HG02798 (cell line): ENCODE results near the gene CAMK1D.

Experiments
- ATAC-seq: cut with Tn5 transposase; IDR thresholded peaks from one replicate; pipeline ENCODE4 v1.9.1; 2021; ENCODE audit warnings: mild to moderate bottlenecking; ENCODE audit not compliant: unreplicated experiment, poor library complexity

Gene CAMK1D

DNA sequence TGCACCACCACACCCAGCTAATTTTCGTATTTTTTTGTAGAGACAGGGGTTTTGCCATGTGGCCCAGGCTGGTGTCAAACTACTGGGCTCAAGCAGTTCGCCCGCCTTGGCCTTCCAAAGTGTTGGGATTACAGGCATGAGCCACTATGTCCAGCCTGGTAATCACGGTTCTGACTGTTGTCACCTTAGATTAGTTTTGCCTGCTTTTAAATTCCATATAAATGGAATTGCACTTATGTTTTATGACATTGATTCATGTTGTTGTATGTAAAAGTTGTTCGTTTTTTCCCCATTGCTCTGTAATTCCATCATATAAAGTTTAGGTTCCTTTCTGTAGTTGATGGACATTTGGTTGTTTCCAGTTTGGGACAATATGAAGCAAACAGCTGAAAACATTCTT lies 106.0 kb downstream of the CAMK1D start:
- no peak for ATAC-seq

DNA sequence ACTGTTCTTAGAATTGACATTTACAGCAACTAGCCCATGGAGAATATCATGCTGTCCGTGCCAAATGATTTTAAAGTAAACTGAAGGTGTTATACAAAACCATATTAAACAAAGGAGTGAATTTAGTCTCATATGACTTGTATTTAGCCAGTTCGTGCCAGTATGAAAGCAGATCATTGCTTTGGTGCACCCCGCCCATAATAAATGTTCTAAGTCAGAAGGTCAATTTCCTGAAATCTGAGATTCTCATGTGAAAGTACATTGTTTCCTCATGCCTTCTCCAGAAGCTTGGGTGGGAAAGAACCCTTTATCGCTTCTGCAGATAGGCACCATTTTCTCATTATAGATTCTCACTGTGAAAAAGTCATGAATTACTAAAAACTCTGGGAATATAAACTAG lies 106.4 kb downstream of the CAMK1D start:
- ATAC-seq = no peak

DNA sequence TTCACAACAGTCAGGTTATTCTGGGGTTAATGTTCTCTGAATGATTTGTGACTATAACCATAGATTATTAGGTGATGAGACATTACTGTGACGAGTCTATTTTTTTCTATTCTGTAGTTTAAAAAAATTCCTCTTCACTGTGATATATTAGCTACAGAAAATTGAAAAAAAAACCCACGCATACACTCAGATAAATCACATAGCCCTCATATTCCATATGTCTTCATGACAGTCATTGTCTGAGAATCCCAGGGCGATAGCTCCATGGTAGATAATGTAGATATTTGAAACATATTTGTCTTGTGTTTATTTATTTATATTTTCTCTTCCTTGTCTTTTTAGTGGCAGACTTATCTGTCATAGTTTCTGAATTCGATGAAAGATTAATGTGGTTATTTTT lies 110.0 kb downstream of the CAMK1D start:
- ATAC-seq = no peak

DNA sequence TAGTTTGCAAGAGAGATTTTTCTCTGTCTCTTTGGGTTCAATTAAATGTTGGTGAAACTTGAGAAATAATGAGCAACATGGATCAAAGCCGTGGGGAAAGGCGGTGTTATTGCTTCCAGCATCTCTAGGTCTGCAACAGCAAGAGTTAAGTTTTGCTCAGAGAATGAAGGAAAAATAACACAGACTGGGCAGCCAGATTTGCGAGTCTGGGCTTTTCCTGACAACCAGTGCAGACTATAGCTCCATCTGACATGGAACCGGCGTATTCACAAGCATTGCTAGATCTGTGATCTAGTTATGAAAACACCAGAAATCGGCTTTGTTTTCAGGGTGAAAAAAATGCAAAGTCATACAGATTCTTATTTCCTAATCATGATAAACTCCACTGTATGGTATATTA lies 110.4 kb downstream of the CAMK1D start:
- ATAC-seq = no peak

DNA sequence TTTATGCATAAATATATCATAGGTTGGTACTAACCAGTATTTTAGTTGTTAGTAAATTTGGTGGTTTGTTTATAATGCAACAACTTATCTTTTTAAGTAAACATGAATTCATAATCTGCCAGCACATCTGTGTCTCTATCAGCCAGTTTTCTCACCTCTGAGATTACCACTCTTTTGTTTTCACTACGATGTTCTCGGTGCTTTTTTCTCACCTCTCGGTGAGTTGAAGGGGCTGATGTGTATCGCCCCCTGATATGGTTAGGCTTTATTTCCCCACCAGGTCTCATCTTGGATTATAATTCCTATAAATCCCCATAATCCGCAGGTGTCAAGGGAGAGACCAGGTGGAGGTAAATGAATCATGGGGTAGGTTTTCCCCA lies 114.1 kb downstream of the CAMK1D start:
- ATAC-seq = peak; percentile 66

DNA sequence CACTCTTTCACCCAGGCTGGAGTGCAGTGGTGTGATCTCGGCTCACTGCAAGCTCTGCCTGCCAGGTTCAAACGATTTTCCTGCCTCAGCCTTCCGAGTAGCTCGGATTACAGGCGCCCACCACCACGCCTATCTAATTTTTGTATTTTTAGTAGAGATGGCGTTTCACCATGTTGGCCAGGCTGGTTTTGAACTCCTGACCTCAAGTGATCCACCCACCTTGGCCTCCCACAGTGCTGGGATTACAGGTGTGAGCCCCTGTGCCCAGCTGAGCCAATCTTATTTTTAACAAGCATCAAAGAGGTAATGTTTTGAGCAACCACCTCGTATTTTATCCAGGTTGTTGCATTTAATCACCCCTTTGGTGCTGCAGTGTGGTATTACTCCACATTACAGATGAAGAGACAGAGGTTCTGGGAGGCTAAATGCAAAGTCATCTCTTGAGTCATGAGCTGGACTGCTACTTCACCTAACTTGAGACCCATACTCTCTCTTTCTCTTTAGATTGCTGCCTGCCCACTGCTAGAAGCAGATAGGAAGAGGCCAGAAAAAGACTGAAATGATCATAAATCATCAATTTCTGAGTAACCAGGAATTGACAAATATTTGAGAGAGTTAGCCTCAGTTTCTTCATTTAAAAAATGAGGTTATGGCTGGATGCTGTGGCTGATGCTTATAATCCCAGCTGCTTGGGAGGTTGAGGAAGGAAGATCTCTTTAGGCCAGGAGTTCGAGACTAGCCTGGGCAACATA lies 116.2 kb downstream of the CAMK1D start:
- ATAC-seq = no peak

DNA sequence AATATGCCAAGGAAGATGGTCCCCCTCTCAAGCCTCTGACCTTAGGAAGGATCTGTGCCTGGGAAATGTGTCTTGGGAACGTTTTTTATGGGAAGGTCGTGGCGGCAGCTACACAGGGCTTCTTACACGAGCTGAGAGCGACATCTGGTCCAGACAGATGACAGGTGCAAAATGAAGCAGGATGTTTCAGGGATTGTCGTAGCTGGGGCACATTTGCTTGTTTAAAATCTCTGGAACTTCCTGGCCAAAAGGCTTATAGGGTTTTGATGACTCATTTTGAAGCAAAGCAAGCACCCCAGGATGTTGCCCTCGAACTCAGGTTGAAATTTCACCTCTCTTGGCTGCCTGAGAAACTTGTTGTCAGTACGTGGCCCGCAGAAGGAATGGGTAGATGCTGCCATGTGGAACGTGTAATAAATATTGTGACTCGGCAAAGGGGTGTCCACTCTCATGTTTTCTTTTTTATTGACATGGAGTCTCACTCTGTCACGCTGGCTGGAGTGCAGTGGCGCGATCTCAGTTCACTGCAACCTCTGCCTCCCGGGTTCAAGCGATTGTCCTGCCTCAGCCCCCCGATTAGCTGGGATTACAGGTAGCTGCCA lies 117.5 kb downstream of the CAMK1D start:
- no peak for ATAC-seq

DNA sequence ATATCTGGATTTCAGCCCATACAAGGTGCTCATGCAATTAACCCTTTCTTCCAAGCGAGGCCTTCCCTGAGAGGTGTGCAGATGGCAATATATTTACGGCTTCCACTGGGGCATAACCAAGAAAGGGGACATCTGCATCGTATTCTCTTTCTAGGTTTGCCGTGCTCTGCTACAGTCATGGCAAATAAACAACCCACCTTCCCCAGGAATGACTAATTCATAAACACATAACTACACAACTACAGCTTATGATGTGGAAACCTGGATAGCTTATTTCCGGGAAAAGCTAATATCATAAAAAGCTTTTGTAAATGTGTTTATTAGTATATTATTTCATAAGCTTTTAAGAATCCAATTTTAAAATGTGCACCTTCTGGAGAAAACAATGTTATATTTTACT lies 120.0 kb downstream of the CAMK1D start:
- no peak for ATAC-seq

DNA sequence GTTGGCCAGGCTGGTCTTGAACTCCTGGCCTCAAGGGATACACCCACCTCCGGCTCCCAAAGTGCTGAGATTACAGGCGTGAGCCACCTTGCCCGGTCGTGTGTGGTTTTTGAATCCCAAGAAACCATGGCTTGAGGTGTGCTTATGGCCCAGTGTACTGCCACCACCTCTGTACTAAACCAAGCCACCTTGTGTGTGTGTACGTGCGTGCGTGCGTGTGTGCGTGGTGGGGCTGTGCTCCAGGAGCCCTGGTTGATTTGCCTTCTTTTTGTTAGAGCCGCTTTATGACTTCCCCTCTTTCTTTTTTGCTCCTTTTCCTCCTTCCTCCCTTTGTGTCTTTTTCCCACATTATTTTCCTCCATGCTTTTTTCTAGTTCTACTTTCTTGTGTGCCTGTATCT lies 121.4 kb downstream of the CAMK1D start:
- no peak for ATAC-seq

DNA sequence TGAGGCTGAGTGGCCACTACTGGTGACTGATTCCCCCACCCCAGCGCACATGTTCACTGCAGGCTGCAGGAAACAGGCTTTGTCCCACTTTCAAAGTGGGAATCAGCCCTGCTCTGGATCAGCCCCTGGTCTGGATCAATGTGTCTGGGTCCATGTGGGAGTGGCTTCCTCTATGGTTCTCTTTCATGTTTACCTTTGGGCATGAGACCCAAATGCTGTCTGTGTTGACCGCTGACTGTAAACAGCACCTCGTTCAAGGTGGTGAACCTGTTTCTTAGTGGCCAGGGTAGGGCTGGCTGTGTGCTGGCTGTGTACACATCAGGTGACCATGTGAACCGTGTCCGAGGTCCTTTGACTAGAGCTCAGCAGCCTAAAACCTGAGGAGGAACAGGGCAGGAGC lies 121.8 kb downstream of the CAMK1D start:
- ATAC-seq = no peak

DNA sequence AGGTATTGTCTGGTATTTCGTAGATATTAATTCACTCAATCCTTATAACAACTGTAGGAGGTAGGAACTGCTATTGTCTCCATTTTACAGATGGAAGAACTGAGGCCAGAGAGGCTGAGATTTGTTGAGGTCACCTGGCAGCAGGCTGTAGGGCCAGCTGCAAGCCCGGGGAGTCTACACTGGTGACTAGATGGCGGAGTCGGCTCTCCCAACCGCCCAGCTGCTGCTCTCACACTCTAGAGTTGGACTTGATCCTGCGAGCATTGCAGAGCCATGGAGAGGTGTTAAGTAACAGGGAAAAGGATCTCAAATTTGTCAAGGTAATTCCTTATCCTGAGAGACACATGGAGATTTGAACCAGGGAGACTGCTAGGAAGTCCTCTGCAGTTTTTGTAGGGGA lies 124.1 kb downstream of the CAMK1D start:
- no peak for ATAC-seq

DNA sequence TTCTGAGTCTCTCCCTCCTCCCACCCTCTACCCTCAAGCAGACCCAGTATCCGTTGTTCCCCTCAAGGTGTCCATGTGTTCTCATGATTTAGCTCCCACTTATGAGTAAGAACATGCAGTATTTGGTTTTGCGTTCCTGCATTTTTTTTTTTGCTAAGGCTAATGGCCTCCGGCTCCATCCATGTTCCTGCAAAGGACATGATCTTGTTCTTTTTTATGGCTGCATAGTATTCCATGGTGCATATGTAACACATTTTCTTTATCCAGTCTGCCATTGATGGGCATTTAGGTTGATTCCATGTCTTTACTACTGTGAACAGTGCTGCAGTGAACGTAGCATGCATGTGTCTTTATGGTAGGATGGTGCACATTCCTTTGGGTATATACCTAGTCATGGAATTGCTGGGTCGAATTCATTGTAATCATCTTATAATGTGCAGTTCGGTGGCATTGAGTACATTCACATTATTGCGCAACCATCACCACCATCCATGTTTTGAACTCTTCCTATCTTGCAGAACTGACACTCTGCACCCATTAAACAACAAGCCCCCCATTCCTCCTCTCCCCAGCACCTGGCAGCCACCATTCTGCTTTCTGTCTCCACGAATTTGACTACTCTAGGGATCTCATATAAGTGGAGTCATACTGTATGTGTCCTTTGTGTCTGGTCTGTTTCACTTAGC lies 125.5 kb downstream of the CAMK1D start:
- ATAC-seq = no peak

DNA sequence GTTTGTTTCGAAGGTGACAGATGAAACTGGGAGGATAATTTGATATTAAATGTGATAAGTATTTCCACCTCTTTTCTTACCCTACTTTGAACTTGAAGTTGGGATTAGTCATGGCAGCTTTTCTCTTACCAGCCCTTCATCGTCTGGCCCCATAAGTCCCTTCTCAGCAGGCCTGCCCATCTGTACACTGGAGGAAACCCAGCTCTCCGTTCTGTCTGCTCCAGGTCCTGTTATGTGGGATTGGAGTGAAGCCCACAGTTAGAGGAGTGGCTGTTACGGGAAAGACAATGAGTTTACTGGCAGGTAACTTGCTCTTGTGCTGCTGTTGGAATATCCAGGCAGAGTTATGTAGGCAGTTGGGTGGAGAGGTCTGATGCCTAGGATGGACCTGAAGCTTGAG lies 127.3 kb downstream of the CAMK1D start:
- no peak for ATAC-seq

DNA sequence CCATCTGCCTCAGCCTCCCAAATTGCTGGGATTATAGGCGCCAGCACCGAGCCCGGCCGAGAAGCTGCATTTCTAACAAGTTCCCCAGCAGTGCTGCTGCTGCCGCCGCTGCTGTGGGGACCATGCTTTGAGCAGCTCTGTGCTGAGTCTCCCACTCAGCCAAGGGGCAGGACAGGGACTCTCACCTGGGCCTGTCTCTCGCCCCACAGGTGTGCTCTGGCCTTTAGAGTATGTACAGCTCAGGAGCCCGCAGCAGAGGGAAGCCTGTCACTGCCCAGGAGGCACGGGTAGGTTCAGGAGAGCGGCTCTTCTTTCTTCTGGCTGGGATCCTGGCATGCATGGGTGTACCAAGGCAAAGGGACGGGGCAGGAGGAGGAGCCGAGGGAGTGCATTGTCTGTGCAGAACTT lies 130.1 kb downstream of the CAMK1D start:
- no peak for ATAC-seq

DNA sequence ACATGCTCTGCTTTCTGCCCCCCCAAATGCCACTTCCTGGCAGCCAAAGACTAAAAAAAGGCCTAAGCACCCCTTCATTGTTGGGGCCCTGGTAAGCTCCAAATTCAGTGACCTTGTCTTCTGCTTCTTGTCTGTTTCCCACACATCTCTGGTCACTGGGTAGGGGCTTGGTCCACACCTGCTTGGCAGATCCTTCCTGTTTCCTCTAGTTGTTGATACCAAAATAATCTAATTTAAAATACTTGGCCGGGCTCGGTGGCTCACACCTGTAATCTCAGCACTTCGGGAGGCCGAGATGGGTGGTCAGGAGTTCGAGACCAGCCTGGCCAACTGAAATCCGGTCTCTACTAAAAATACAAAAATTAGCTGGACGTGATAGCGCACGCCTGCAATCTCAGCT lies 130.6 kb downstream of the CAMK1D start:
- no peak for ATAC-seq

DNA sequence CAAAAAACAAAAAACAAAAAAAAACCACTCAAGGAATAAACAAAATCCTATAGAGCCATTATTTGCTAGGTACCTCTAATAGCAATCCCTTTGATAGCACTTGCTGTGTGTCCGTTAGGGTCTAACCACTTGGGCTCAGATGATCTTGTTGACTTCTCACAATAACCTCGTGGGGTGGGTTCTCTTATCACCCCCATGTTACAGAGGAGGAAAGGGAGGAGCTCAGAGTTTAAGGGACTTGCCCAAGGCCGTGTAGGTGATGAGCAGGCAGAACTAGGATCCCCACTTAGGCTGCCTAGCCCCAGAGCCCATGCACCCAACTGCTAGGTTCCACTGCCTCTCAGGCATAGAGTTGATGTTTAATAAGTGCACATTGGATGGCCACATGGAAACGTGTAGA lies 131.1 kb downstream of the CAMK1D start:
- ATAC-seq = no peak

DNA sequence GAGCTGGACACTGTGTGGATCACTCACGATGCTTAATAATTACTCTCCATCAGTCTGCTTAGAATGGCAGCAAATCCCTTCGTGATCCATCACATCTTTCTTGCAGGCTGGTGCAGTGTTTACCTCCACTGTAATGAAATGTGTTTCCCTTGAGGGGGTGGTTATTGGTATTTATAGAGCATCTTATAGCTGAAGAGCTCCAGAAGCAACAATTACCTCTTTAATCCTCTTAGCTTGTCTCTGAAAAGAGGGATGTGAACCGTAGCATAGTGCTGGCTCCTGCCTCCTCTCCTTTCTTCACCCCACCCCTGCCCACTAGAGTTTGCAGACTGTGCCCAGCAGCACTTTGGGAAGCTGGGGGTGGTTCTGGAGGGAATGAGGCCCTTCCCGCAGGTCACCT lies 132.6 kb downstream of the CAMK1D start:
- ATAC-seq = no peak

DNA sequence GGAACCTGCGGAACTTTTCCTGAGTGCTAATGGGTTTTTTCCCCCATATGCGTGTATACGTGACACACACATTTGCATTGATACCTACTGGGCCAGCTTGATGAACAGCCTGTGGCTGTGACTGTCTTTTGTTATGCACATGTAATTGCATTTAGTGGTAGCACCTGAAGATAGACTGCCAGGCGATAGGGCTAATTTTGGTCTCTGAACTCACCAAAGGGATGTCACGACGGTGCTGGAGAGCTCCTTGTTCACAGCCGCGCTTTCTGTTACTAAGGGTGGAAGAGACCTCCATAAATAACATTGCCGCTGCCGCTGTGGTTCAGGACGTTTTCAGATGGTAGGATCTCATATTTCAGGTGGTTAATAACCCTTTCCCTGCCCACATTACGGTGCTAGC lies 133.2 kb downstream of the CAMK1D start:
- ATAC-seq = no peak

DNA sequence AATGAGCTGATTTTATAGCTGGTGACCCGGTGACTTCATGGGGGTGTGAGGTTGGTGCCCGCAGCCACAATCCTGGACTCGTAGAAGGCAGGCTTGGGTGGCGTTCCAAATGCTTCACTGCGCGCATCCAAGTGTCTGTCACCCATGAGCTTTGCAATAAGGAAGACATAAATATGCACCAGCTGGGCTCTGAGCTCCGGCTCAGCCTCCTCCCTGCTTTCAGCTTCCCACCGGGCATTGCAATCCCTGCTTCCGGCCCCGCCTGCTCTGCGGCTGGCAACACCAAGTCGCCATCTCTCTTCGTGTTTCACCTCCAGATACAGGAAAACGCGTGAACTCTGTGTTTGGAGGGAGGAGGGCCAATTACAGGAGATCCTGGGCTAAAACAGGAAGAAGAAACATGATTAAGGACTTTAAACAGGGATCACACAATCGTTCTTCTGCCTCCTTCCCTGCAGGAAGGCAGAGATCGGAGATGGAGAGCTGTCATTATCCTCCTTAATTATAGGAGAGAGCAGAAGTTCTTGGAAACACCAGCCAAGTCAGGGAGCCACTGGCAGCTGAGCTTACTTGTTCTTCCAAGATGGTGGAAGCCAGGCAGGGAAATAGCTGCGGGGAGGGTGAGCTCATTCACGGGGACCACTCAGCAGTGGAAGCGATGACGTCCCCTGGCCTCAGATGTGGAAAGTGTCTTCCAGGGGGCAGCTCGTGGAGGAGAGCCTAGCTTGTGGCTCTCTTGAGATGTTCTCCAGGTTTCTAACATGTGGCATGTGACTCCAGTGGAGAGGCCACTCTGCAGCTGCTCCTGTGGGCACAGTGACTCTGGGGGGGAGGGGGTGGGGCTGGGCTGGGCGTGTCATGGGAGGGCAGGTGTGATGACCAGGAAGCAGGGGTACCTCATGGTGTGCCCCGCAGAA lies 134.9 kb downstream of the CAMK1D start:
- ATAC-seq = peak; percentile 31

DNA sequence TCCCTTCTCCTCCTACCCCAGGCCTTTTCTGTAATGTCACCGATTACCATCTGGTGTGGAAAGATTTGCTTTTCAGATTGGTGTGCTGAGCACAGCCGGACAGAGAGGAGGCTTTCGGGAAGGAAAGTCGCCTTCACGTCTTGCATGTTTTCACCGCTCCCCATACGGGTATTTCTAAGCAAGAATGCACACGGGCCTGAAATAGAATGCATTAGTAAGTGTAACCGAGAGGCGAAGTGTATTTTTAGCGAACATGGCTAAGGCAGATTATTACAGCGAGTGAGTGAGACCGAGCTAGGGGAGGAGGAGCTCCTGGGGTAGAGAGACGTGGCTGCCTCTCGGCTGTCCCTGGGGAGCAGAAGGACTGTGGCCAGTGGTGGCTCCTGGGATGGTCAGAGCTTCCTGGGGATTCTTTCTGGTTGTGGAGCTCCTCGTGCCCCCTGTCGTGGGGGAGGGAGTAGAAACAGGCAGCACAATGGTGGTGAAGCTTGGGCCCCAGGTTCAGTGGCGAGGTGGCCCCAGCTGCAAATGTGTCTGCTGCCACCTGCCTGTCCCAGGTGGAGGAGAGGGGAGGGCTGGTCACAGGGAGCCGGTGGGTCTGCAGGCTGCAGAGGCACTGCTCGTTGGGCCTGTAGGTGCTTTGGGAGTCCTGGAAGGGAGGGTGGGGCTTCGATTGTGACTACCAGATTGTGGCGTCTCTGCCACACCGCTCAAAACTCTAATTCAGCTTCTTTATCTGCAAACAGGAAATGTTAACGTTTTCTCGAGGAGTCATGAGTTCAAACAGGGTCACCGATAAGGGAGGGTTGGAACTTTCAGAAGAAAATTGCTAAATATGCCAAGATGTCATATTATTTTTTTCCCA lies 135.8 kb downstream of the CAMK1D start:
- ATAC-seq = peak; percentile 84
